ENCODE measurements around the gene CPXM2.

The CPXM2 gene

GRCh38 chr10:123796736-123797135 is 94.9 kb downstream of the CPXM2 start:
- DNase-seq (ENCODE audit: low read depth) = no peak
- no peak for TF ChIP-seq CTCF (conservative IDR thresholded peaks at IDR 0.05; ENCODE audit: low read depth, low read length)
- no peak overlapping the region for H3K4me3 ChIP-seq (ENCODE audit: low read length)

GRCh38 chr10:123795846-123796590 is 95.6 kb downstream of the CPXM2 start:
- H3K4me3 ChIP-seq (ENCODE audit: low read length) = no peak overlapping the region
- no peak for DNase-seq (ENCODE audit: low read depth)
- TF ChIP-seq CTCF (conservative IDR thresholded peaks at IDR 0.05; ENCODE audit: low read depth, low read length) = no peak

- no peak for TF ChIP-seq CTCF (conservative IDR thresholded peaks at IDR 0.05; ENCODE audit: low read depth, low read length)
- no peak for DNase-seq (ENCODE audit: low read depth)
These were observed 96.3 kb downstream of the CPXM2 start for GRCh38 chr10:123795196-123795780.

GRCh38 chr10:123792248-123792978 is 99.2 kb downstream of the CPXM2 start:
- TF ChIP-seq CTCF (conservative IDR thresholded peaks at IDR 0.05; ENCODE audit: low read depth, low read length) = no peak
- DNase-seq (ENCODE audit: low read depth) = no peak

More at GRCh38 chr10:123795196-123795780, 96.3 kb downstream of the CPXM2 start:
- H3K4me3 ChIP-seq (ENCODE audit: low read length) = no peak overlapping the region

GRCh38 chr10:123790132-123790885 is 101.3 kb downstream of the CPXM2 start:
- TF ChIP-seq CTCF (conservative IDR thresholded peaks at IDR 0.05; ENCODE audit: low read depth, low read length) = no peak
- H3K4me3 ChIP-seq (ENCODE audit: low read length) = no peak overlapping the region
- no peak for DNase-seq (ENCODE audit: low read depth)

More at GRCh38 chr10:123792248-123792978, 99.2 kb downstream of the CPXM2 start:
- no peak overlapping the region for H3K4me3 ChIP-seq (ENCODE audit: low read length)

GRCh38 chr10:123788981-123789380 is 102.6 kb downstream of the CPXM2 start:
- H3K4me3 ChIP-seq (ENCODE audit: low read length) = no peak overlapping the region
- no peak for DNase-seq (ENCODE audit: low read depth)
- TF ChIP-seq CTCF (conservative IDR thresholded peaks at IDR 0.05; ENCODE audit: low read depth, low read length) = no peak

Measured in retinal pigment epithelial cell (primary cell).